Coronary artery (tissue), 2 donors: Measurements from ENCODE around the gene PAPPA2.

Experiments used
- DNase-seq: peaks from one replicate; pipeline ENCODE4 v3.0.0-alpha.2; 2017; ENCODE audit warnings: low spot score
- H3K27ac ChIP-seq, 2 donors: fragments of 200-600 bp; sonication (generic); one replicate each; pipeline ENCODE4 v1.5.1; 2016 to 2019
- H3K4me3 ChIP-seq: fragments of 200-600 bp; sonication (generic); 2 replicates; pipeline ENCODE4 v1.5.1; 2016; ENCODE audit warnings: mild to moderate bottlenecking, moderate library complexity
- TF ChIP-seq, protein P1 (sequence below): fragments of 200-600 bp; sonication (generic); IDR thresholded peaks from one replicate; pipeline ENCODE4 v1.5.1; 2019; ENCODE audit warnings: antibody characterized with exemption

The PAPPA2 gene

DNA sequence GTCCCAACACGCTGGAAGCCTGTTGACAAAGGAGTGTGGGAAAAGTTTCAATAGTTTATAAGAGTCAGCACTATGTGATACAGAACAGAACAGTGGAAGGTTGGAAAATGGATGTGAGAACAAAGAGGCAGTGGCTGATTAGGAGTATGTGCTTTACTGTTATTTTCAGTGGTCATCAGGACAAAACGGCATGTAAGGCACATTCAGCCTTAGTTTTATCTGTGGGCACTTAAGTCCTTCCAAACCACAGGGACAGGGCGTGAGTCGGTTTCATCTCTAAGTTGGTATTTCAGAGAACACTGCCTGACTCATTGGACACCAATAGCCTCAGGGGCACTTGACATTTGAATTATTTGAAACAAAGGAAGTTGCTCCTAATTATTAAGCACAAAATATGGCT is 394.7 kb downstream of the PAPPA2 start:
- Histone ChIP-seq H3K4me3 (no peak overlapping the region), H3K27ac (no peak overlapping the region)
- TF ChIP-seq, protein P1, sequence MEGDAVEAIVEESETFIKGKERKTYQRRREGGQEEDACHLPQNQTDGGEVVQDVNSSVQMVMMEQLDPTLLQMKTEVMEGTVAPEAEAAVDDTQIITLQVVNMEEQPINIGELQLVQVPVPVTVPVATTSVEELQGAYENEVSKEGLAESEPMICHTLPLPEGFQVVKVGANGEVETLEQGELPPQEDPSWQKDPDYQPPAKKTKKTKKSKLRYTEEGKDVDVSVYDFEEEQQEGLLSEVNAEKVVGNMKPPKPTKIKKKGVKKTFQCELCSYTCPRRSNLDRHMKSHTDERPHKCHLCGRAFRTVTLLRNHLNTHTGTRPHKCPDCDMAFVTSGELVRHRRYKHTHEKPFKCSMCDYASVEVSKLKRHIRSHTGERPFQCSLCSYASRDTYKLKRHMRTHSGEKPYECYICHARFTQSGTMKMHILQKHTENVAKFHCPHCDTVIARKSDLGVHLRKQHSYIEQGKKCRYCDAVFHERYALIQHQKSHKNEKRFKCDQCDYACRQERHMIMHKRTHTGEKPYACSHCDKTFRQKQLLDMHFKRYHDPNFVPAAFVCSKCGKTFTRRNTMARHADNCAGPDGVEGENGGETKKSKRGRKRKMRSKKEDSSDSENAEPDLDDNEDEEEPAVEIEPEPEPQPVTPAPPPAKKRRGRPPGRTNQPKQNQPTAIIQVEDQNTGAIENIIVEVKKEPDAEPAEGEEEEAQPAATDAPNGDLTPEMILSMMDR: no peak
- DNase-seq: no peak

DNA sequence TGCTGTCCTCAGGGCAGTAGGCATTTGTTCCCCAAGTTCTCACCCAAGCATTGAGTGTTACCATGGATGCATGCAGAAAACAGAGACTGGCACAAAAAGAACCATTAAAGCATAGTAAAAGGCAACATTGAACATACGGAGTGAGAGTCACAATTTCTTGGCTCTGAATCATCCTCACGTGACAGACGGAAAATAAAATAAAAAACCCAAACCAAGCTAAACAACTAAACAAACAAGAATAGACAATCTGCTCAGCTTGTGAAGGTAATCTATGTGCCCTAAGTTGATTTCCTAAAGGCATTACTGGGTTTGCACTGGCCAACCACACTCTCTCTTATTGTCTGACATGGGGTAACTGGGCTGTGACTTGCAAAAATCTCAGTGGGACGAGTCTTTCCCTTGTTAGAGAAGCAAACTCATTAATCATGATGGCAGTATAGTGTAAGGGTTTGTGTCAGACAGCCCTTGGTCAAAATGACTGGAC is 395.5 kb downstream of the PAPPA2 start:
- Histone ChIP-seq H3K27ac (no peak overlapping the region), H3K4me3 (no peak overlapping the region)
- TF ChIP-seq, protein P1: no peak
- DNase-seq: no peak

- H3K4me3 ChIP-seq: no peak overlapping the region
- DNase-seq: no peak
- TF ChIP-seq, protein P1: no peak
- no peak overlapping the region for H3K27ac ChIP-seq
These were observed 400.6 kb downstream of the PAPPA2 start for GRCh38 chr1:176863613-176864012.

GRCh38 chr1:176864211-176864610 is 401.2 kb downstream of the PAPPA2 start:
- TF ChIP-seq, protein P1: no peak
- no peak for DNase-seq
- H3K27ac ChIP-seq: no peak overlapping the region

DNA sequence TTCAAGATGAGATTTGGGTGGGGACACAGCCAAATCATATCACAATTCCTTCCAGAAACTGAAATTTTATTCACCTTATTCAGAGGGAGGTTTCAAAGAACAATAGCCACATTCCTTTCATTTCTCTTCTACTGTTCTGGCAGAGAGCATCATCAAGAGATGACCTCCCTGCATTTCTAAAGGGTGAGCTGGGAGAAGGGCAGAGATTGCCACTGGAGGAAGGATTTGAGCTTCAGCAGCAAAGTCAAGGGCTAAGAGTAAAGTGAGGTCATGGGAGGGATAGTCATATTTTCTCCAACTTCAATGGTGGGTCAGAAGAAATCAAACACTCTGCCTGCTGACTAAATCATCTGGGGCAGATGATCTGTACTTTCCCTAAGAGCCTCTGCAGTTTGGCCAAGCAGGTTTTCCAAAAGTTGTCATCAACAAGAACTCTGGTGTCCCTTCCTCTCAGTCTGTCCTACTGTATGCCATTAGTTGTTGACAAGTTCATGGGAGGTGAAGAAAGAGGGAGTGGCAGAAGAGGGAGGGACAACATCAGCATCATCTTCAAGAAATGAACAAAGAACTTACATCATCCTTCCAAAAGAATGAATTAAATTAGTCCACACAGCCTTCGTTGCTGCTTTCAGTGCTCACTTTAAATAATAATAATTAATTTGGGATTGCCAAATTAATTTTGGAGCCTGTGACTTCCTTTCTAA is 403.2 kb downstream of the PAPPA2 start:
- no peak overlapping the region for H3K4me3 ChIP-seq
- TF ChIP-seq, protein P1: no peak
- H3K27ac ChIP-seq: no peak overlapping the region
- no peak for DNase-seq

More at GRCh38 chr1:176864211-176864610, 401.2 kb downstream of the PAPPA2 start:
- H3K4me3 ChIP-seq: no peak overlapping the region

GRCh38 chr1:176869577-176869976 is 406.6 kb downstream of the PAPPA2 start:
- TF ChIP-seq, protein P1: no peak
- DNase-seq: no peak
- H3K4me3 ChIP-seq: no peak overlapping the region
- H3K27ac ChIP-seq: no peak overlapping the region

GRCh38 chr1:176876966-176877515 is 414.1 kb downstream of the PAPPA2 start:
- TF ChIP-seq, protein P1: no peak
- no peak overlapping the region for H3K27ac ChIP-seq
- no peak overlapping the region for H3K4me3 ChIP-seq
- DNase-seq: no peak
